MM.1S (cell line): ENCODE results near the gene CASP12.

Source experiments
- DNase-seq: peaks from one replicate; pipeline ENCODE4 v3.0.0-alpha.2; 2015
- H2AFZ ChIP-seq: fragments of 300-600 bp; sonication (generic); 2 replicates; pipeline ENCODE4 v1.6.0; 2016; ENCODE audit warnings: antibody characterized with exemption, low read length
- H3F3A ChIP-seq: fragments of 300-600 bp; sonication (generic); 2 replicates; pipeline ENCODE4 v1.6.1; 2016; ENCODE audit warnings: mild to moderate bottlenecking, antibody characterized with exemption, low read length, moderate library complexity, mixed read lengths; ENCODE audit not compliant: insufficient read depth
- H3K27ac ChIP-seq: fragments of 300-600 bp; sonication (generic); 2 replicates; pipeline ENCODE4 v1.5.1; 2016; ENCODE audit warnings: mild to moderate bottlenecking, low read length
- H3K27me3 ChIP-seq: fragments of 300-600 bp; sonication (generic); replicated peaks from 2 replicates; pipeline ENCODE4 v1.6.0; 2016; ENCODE audit warnings: low read length; ENCODE audit not compliant: insufficient read depth
- H3K36me3 ChIP-seq: fragments of 300-600 bp; sonication (generic); replicated peaks from 2 replicates; pipeline ENCODE4 v1.6.1; 2016; ENCODE audit warnings: mild to moderate bottlenecking, low read length, mixed read lengths; ENCODE audit not compliant: insufficient read depth
- H3K4me1 ChIP-seq: fragments of 300-600 bp; sonication (generic); 2 replicates; pipeline ENCODE4 v1.6.1; 2016; ENCODE audit warnings: low read length, mixed read lengths
- H3K4me2 ChIP-seq: fragments of 300-600 bp; sonication (generic); 2 replicates; pipeline ENCODE4 v1.6.0; 2016; ENCODE audit warnings: low read depth, low read length
- H3K4me3 ChIP-seq: fragments of 300-600 bp; sonication (generic); 2 replicates; pipeline ENCODE4 v1.5.1; 2016; ENCODE audit warnings: low read length, mixed read lengths
- H3K79me2 ChIP-seq: fragments of 300-600 bp; sonication (generic); 2 replicates; pipeline ENCODE4 v1.6.1; 2016; ENCODE audit warnings: mixed run types, low read length, mixed read lengths
- H3K9ac ChIP-seq: fragments of 300-600 bp; sonication (generic); 2 replicates; pipeline ENCODE4 v1.6.1; 2016; ENCODE audit warnings: low read length, mixed read lengths
- H3K9me2 ChIP-seq: fragments of 300-600 bp; sonication (generic); replicated peaks from 2 replicates; pipeline ENCODE4 v1.6.1; 2016; ENCODE audit warnings: mild to moderate bottlenecking, low read length, mixed read lengths; ENCODE audit not compliant: insufficient read depth
- H3K9me3 ChIP-seq: fragments of 300-600 bp; sonication (generic); replicated peaks from 2 replicates; pipeline ENCODE4 v1.6.1; 2016; ENCODE audit warnings: mild to moderate bottlenecking, low read length, mixed read lengths; ENCODE audit not compliant: insufficient read depth
- H4K20me1 ChIP-seq: fragments of 300-600 bp; sonication (generic); 2 replicates; pipeline ENCODE4 v1.6.1; 2016; ENCODE audit warnings: mild to moderate bottlenecking, low read length, moderate library complexity, mixed read lengths; ENCODE audit not compliant: insufficient read depth
- CTCF ChIP-seq: fragments of 300-600 bp; sonication (generic); IDR thresholded peaks from 2 replicates; pipeline ENCODE4 v1.5.1; 2016; ENCODE audit warnings: antibody characterized with exemption, low read length, mixed read lengths
- EZH2 ChIP-seq: fragments of 300-600 bp; sonication (generic); optimal IDR thresholded peaks from 2 replicates; pipeline ENCODE3; 2017; ENCODE audit warnings: low read depth, mild to moderate bottlenecking, antibody characterized with exemption, low read length, mixed read lengths
- EZH2phosphoT487 ChIP-seq: fragments of 300-600 bp; sonication (generic); IDR thresholded peaks from 2 replicates; pipeline ENCODE4 v1.6.1; 2018; ENCODE audit warnings: antibody characterized with exemption, low read length

The CASP12 gene

GRCh38 chr11:104883342-104883741 is 14.9 kb downstream of the CASP12 start:
- H2AFZ ChIP-seq = no peak overlapping the region
- DNase-seq = no peak
- H3K4me3 ChIP-seq = no peak overlapping the region
- no peak overlapping the region for H3K27ac ChIP-seq
- H3K36me3 ChIP-seq = no peaks in the 10 kb centered on the region
- peaks cover 15% of the 10 kb centered on the region for H3K4me1 ChIP-seq
- H3K4me2 ChIP-seq = no peak overlapping the region
- peaks cover 10% of the 10 kb centered on the region; the same call in 1 of the 2 replicates for H3F3A ChIP-seq
- H3K9me3 ChIP-seq = no peaks in the 10 kb centered on the region
- TF ChIP-seq EZH2phosphoT487 (no peak), CTCF (no peak), EZH2 (no peak)
- H3K9me2 ChIP-seq = no peaks in the 10 kb centered on the region
- H3K27me3 ChIP-seq = no peaks in the 10 kb centered on the region
- no peak overlapping the region for H3K9ac ChIP-seq
- no peaks in the 10 kb centered on the region for H3K79me2 ChIP-seq
- no peaks in the 10 kb centered on the region for H4K20me1 ChIP-seq

GRCh38 chr11:104881117-104881794 is 17.0 kb downstream of the CASP12 start:
- Histone ChIP-seq H2AFZ (peak overlapping the region; percentile 82), H3F3A (peaks cover 17% of the 10 kb centered on the region), H3K4me3 (peak overlapping the region; percentile 29; the same call in 1 of the 2 replicates), H3K4me2 (peak overlapping the region; percentile 54), H3K9ac (0 out of 2 replicates have a peak overlapping the region, but pooled peaks have one; percentile 12), H3K27me3 (no peaks in the 10 kb centered on the region), H3K9me2 (no peaks in the 10 kb centered on the region), H3K79me2 (no peaks in the 10 kb centered on the region), H3K9me3 (no peaks in the 10 kb centered on the region), H4K20me1 (no peaks in the 10 kb centered on the region), H3K36me3 (no peaks in the 10 kb centered on the region), H3K27ac (peak overlapping the region; percentile 73; the same call in 1 of the 2 replicates), H3K4me1 (peaks cover 30% of the 10 kb centered on the region)
- TF ChIP-seq CTCF = no peak
- no peak for TF ChIP-seq EZH2
- TF ChIP-seq EZH2phosphoT487 = no peak
- DNase-seq = peak; percentile 26

GRCh38 chr11:104879514-104880190 is 18.6 kb downstream of the CASP12 start:
- no peak overlapping the region for H3K9ac ChIP-seq
- H3K4me2 ChIP-seq = no peak overlapping the region
- no peak overlapping the region for H2AFZ ChIP-seq
- H3K4me3 ChIP-seq = no peak overlapping the region
- H3K79me2 ChIP-seq = no peaks in the 10 kb centered on the region
- H3K27ac ChIP-seq = no peak overlapping the region
- TF ChIP-seq EZH2phosphoT487 = no peak
- no peak for TF ChIP-seq EZH2
- no peak for TF ChIP-seq CTCF
- H3K9me3 ChIP-seq = no peaks in the 10 kb centered on the region
- H3K36me3 ChIP-seq = no peaks in the 10 kb centered on the region
- DNase-seq = no peak
- H4K20me1 ChIP-seq = no peaks in the 10 kb centered on the region
- no peaks in the 10 kb centered on the region for H3K9me2 ChIP-seq
- H3K27me3 ChIP-seq = no peaks in the 10 kb centered on the region
- peaks cover 32% of the 10 kb centered on the region for H3K4me1 ChIP-seq
- peaks cover 17% of the 10 kb centered on the region for H3F3A ChIP-seq
